Activated CD4-positive, CD25-positive, alpha-beta regulatory T cell treated with anti-CD3 and anti-CD28 coated beads, Interleukin-2, amount 50 U/mL, for 72 hours (primary cell): ENCODE data around the gene REEP6.
"Not testable (repeated sequence)": the region's sequence is repeated elsewhere in the genome, so short reads cannot be mapped to it uniquely, and the experiment has no call there.

Source experiments
- DNase-seq: peaks from one replicate; pipeline ENCODE4 v3.0.0; 2021

Gene REEP6

GRCh38 chr19:1509602-1510441 lies 18.8 kb downstream of the REEP6 start:
- DNase-seq = no peak

- no peak for DNase-seq
These were observed 19.4 kb downstream of the REEP6 start for GRCh38 chr19:1510442-1510806.

- DNase-seq = no peak
These were observed 19.8 kb downstream of the REEP6 start for GRCh38 chr19:1510807-1511206.

GRCh38 chr19:1511318-1512317 lies 20.6 kb downstream of the REEP6 start:
- DNase-seq = no peak

- peak; percentile 77 for DNase-seq
These were observed 21.9 kb downstream of the REEP6 start, which contains the start of gene ADAMTSL5 for GRCh38 chr19:1512671-1513498. Gene ADAMTSL5 (minus strand): TSS chr19:1513019. CDS start chr19:1510943, 2,076 bp downstream.

DNA sequence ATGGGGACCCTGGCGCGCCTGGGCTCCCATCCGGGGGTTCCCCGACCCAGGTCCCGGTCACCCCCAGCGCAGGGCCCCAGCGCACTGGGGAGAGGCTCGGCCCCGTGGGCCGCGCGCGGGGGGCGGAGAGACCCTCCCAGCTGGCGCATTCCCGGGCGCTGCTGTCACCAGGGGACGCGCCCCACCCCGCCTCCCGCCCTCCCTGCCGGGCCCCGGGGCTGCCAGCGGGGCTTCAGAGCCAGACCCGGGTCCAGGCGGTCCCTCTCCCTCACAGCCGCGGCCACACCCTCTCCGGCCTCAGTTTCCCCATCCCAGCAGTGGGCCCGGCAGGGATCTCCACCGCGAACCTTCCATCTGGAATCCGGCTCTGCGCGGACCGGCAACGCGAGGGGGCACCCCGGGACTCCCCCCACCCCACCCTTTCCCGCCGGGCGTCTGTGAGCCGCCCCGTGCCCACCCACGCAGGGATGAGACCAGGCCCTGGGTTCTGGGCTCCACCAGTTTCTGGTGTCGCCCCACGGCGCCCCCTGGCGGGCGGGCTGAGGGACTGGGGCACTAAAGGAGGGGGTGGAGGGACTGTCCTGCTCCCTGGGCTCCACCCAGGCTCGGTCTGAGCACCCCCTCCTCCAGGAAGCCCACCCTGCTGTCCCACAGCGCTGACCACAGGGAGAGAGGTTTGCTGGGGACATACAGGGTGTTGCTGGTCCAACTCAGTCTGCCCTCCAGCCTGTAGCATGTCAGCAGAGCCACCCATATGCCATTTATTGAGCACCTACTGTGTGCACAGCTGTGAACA lies 22.7 kb downstream of the REEP6 start:
- DNase-seq = peak; percentile 73

DNA sequence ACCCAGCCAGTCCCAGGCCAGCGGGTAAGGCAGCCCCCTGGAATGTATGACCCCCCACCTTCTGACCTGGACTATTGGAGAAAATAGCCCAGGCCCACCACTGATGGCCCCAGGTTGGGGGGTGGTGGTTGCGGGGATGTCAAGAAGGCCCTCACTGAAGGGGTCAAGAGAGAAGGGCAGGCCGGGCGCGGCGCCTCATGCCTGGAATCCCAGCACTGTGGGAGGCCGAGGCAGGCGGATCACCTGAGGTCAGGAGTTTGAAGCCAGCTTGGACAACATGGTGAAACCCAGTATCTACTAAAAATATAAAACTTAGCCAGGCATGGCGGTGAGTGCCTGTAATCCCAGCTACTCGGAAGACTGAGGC lies 23.3 kb downstream of the REEP6 start:
- DNase-seq = no peak

DNA sequence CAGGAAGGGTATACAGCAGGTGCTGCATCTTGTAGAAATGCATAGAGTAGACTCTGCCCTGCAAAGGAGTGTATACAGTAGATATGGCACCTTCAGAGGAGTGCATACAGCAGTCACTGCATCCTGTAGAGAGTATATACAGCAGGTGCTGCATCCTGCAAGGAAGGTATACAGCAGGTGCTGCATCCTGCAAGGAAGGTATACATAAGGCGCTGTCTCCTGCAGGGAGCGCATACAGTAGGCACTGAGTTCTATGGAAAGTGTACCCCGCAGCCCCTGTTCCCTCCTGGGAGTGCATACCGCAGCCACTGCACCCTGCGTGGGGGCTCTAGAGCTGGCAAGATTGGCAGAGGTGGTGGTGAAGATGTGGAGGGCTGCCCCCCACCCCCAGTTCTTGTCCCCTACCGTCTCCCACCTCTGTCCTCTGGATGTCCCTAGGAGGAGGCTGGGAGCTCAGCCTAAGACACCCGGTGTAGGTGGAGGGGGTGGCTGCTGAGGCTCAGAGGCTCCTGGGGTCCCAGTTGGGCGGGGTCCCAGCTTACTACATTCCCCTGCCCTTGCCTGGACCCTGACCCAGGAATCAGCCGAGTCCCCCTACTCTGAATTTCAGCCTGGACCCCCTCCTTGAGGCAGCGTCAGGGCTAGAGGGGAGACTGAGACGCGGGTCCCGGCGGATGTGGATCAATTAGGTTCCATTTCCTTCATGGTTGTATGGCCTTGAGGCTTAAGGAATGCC lies 24.2 kb downstream of the REEP6 start:
- DNase-seq = no peak

DNA sequence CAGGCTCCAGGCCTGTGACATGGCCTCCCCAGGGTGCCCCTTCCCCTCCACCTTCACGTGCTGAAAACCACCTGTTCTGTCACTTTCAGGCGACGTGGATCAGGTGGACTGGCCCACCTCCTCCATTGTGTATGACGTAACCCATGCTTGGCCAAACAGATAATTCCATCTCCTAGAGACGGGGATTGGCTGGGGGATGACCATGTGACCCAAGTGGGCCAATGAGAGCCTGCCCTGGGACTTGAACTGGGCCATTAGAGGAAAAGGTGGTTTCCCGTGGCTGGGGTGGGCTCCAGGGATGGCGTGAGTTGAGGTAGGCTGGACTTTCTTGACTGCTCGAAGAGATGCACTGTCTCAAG lies 25.4 kb downstream of the REEP6 start:
- no peak for DNase-seq

GRCh38 chr19:1518471-1518870 lies 27.5 kb downstream of the REEP6 start:
- DNase-seq = no peak

- DNase-seq = not testable (repeated sequence)
These were observed 28.8 kb downstream of the REEP6 start for GRCh38 chr19:1519802-1520201.

- DNase-seq = no peak
These were observed 29.3 kb downstream of the REEP6 start for GRCh38 chr19:1520203-1520780.

DNA sequence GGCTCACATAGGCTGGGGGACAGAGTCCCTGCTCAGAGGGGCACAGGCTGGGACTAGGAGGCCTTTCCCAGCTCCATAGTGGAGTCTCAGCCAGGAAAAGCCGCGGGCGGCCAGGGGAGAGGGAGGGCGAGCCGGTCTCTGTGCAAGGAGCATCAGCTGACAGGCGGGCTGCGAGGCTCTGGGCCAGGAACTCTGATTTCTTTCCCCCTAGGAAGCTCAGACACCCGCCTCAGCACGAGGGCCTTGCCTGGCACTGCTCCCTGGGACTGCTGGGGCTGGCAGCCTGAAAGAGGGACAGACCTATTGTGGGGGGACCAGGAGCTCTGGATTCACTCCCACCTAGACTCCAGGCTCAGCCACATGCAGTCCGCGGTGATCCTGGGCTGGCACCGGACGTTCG lies 30.7 kb downstream of the REEP6 start:
- DNase-seq = no peak

DNA sequence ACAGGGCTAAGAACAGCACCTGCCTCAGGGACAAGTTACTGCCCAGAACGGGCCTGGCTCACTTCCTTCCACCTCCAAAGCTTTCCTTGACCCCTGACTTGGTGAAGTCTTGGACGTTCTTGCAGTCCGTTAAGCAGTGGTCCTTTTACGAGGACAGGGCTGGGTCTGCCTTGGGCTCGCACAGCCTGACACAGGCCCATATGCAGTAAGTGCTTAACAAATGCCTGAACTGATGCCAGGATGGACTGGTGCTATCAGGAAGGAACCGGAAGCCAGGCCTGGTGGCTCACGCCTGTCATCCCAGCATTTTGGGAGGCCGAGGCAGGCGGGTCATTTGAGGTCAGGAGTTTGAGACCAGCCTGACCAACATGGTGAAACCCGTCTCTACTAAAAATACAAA lies 31.1 kb downstream of the REEP6 start:
- DNase-seq = no peak

DNA sequence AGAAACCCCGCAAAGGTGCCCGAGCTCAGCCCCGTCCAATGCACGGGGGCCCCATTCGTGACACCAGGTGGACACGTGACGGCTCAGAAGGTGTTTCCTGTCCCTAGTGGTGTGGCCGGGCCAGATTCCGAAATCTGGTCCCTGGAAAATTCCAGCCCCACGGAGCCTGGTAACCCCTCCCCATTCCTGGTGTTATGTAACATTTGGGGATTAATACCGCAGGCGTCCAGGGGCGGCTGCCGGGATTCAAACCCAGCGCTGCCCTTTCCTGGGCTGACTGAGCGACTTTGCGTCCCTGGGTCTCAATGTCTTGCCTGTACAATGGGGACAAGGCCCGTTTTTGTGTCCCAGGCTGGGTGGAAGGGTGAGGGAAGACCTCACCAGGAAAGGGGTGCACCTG lies 31.9 kb downstream of the REEP6 start:
- no peak for DNase-seq

DNA sequence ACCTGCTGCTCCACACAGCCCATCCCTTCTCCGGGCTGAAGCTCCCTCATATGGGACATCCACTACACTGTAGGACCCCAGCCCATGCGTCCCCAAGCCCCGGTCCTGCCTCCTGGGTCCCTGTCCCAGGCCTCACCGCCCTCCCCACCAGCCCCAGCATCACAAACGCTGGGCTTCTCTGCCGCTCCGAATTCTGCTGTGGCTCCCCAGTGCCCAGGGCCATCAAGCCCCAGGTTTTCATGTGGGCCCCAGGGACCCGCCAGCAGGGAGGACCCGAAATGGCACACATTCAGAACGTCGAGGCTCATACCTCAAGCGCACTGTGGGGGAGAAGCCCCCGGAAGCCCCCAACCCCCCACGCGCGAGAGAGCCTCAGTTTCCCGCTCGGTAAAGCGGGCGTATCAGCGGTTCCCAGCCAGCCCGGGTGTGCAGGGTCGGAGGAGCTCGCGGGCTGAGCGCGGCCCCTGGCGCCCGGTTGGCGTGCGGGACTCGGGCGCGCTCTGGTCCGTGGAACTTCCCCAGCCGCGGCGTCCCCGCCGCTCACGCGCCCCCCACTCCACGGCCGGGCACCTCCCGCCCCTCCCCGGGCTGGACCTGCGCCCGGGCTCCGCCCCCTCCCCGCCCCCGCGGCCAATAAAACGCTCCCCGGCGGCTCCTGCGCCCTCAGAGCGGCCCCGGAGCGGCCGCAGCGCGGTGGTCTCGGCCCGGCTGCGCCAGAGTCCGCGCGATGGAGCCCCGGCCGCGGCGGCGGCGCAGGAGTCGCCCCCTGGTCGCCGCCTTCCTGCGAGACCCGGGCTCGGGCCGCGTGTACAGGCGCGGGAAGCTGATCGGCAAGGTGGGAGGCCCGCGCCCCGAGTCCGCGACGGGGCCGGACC lies 32.7 kb downstream of the REEP6 start, which contains the start of gene PLK5:
PLK5 (plus strand) TSS at position 666 of the 875 bp plus-strand sequence. CDS start 2,920 bp downstream, outside the sequence.
- DNase-seq = no peak

DNA sequence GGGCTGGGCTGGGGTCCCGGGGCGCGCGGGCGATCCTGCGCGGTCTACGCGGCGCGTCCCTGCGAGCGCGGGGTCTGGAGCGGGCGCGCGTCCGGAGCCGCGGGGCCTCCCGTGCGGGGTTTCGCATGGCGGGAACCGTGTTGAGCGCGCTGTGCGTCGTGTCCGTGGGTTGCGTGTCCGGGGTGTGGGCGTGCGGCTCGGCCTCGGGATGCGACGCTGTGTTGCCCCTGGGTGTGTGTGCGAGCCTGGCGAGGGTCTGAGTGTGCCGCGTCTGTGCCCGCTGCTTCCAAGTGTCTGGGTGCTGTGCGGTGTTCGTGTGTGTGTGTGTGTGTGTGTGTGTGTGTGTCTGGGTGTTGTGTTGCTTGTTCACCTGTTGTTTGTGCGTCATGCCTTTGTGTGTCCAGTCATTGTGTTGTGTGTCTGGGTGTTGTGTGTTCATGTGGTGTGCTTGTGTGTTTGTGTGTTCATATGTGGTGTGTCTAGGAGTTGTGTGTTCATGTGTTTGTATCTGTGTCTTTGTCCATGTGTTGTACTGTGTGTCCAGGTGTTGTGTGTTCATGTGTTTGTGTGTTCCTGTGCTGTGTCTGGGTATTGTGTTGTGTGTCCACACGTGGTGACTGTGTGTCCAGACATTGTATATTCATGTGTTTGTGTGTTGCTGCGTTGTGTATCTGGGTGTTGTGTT lies 33.4 kb downstream of the REEP6 start:
- no peak for DNase-seq

- DNase-seq = no peak
These were observed 34.0 kb downstream of the REEP6 start for GRCh38 chr19:1524972-1525325.

GRCh38 chr19:1525343-1525742 lies 34.4 kb downstream of the REEP6 start:
- DNase-seq = no peak
